ENCODE data around the gene NT5C1B.

Gene NT5C1B

DNA sequence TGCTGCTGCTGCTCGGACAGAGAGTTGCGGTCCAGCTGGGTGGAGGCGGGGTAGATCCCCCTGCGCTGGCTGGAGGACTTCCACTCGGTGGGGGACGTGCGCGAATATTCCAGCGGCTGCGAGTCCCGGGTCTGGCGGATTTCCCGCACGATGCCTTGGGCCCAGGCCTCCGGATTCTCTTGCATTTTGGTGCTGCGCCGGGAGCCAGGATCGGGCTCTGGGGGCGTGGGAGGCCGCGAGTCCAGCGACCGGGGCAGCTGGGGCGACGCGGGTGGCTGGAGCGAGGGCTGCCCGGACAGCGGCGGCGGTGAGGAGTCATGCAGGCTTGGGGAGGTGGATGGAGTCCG, 4.8 kb downstream of the NT5C1B start:
- Histone ChIP-seq H3K9me3 (ENCODE audit: low read length) (no peaks in the 10 kb centered on the region), H3K9ac (ENCODE audit: low read length) (no peak overlapping the region), H3K27me3 (ENCODE audit: insufficient read depth, low read length) (no peaks in the 10 kb centered on the region), H3K4me3 (ENCODE audit: low read depth, low read length, poor library complexity, severe bottlenecking) (no peak overlapping the region), H3K9me2 (ENCODE audit: low read depth, low read length) (no peaks in the 10 kb centered on the region), H3K36me3 (ENCODE audit: insufficient read depth, low read length) (no peaks in the 10 kb centered on the region), H3K79me2 (ENCODE audit: insufficient read depth, low read length) (no peaks in the 10 kb centered on the region), H3K4me1 (ENCODE audit: insufficient read depth, low read length, severe bottlenecking) (no peaks in the 10 kb centered on the region), H3F3A (ENCODE audit: insufficient read depth, low read length) (no peaks in the 10 kb centered on the region), H4K20me1 (ENCODE audit: insufficient read depth, low read length) (no peaks in the 10 kb centered on the region), H3K27ac (ENCODE audit: low read depth, low read length, poor library complexity, severe bottlenecking) (no peak overlapping the region), H3K4me2 (ENCODE audit: low read length) (no peak overlapping the region), H2AFZ (ENCODE audit: low read length) (no peak overlapping the region)
- TF ChIP-seq EZH2 (IDR thresholded peaks at IDR 0.05; ENCODE audit: borderline replicate concordance, low read length), result no peak
- TF ChIP-seq, protein P1, sequence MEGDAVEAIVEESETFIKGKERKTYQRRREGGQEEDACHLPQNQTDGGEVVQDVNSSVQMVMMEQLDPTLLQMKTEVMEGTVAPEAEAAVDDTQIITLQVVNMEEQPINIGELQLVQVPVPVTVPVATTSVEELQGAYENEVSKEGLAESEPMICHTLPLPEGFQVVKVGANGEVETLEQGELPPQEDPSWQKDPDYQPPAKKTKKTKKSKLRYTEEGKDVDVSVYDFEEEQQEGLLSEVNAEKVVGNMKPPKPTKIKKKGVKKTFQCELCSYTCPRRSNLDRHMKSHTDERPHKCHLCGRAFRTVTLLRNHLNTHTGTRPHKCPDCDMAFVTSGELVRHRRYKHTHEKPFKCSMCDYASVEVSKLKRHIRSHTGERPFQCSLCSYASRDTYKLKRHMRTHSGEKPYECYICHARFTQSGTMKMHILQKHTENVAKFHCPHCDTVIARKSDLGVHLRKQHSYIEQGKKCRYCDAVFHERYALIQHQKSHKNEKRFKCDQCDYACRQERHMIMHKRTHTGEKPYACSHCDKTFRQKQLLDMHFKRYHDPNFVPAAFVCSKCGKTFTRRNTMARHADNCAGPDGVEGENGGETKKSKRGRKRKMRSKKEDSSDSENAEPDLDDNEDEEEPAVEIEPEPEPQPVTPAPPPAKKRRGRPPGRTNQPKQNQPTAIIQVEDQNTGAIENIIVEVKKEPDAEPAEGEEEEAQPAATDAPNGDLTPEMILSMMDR (IDR thresholded peaks at IDR 0.05; ENCODE audit: low read length), result no peak

DNA sequence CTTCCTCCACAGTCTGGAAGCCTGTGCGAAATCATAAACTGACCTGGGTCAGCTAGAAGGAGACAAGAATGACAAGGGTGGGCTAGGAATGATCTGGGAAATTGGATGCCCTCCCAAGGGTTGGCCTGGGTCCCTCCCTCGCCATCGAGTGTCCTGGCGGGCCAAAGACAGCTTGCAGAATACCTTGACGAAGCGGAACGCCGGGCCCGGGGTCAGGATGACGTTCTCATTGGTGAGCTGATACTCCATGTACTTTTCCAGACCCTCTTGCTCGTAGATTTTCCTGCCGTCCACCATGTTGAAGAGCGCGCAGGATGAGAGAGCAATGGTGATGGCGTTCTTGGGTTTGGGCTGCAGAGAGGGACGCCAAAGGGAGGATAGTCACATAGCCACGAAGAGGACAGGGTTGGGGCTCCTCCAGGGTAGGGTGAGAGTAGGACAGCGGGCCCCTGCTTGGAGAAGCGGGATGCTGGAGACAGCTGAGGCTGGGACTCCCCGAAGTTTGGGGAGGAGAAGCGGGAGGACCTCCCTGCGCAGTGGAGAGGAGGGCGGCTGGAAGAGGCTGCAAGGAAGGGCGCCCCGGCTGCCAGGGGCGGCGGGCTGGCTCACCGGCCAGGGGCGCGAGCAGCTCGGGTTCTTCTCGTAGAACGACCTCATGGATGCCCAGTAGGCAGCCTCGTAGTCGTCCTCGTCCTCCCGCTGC, 5.3 kb downstream of the NT5C1B start:
- Histone ChIP-seq H3K79me2 (ENCODE audit: insufficient read depth, low read length) (no peaks in the 10 kb centered on the region), H2AFZ (ENCODE audit: low read length) (no peak overlapping the region), H3K9ac (ENCODE audit: low read length) (no peak overlapping the region), H3K4me3 (ENCODE audit: low read depth, low read length, poor library complexity, severe bottlenecking) (no peak overlapping the region), H3K4me2 (ENCODE audit: low read length) (no peak overlapping the region), H3K9me3 (ENCODE audit: low read length) (no peaks in the 10 kb centered on the region), H3K36me3 (ENCODE audit: insufficient read depth, low read length) (no peaks in the 10 kb centered on the region), H3K27me3 (ENCODE audit: insufficient read depth, low read length) (no peaks in the 10 kb centered on the region), H4K20me1 (ENCODE audit: insufficient read depth, low read length) (no peaks in the 10 kb centered on the region), H3K27ac (ENCODE audit: low read depth, low read length, poor library complexity, severe bottlenecking) (no peak overlapping the region), H3F3A (ENCODE audit: insufficient read depth, low read length) (no peaks in the 10 kb centered on the region), H3K9me2 (ENCODE audit: low read depth, low read length) (no peaks in the 10 kb centered on the region), H3K4me1 (ENCODE audit: insufficient read depth, low read length, severe bottlenecking) (no peaks in the 10 kb centered on the region)
- no peak for TF ChIP-seq EZH2 (IDR thresholded peaks at IDR 0.05; ENCODE audit: borderline replicate concordance, low read length)
- TF ChIP-seq, protein P1 (IDR thresholded peaks at IDR 0.05; ENCODE audit: low read length), result no peak

DNA sequence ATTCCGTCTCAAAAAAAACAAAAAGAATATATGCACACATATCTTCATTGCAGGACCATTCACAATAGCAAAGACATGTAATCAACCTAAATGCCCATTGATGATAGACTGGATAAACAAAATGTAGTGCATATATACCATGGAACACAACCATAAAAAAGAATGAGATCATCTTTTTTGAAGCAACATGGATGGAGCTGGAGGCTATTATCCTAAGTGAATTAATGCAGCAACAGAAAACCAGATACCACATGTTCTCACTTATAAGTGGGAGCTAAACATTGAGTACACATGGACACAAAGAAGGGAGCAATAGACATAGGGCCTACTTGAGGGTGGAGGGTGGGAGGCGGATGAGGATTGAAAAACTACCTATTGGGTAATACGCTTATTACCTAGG, 8.8 kb downstream of the NT5C1B start:
- H3K9me2 ChIP-seq (ENCODE audit: low read depth, low read length), result no peaks in the 10 kb centered on the region
- no peaks in the 10 kb centered on the region for H3K79me2 ChIP-seq (ENCODE audit: insufficient read depth, low read length)
- no peak overlapping the region for H3K27ac ChIP-seq (ENCODE audit: low read depth, low read length, poor library complexity, severe bottlenecking)
- no peak for TF ChIP-seq EZH2 (IDR thresholded peaks at IDR 0.05; ENCODE audit: borderline replicate concordance, low read length)
- TF ChIP-seq, protein P1 (IDR thresholded peaks at IDR 0.05; ENCODE audit: low read length), result no peak
- no peaks in the 10 kb centered on the region for H3K27me3 ChIP-seq (ENCODE audit: insufficient read depth, low read length)
- no peak overlapping the region for H3K9ac ChIP-seq (ENCODE audit: low read length)
- no peak overlapping the region for H3K4me3 ChIP-seq (ENCODE audit: low read depth, low read length, poor library complexity, severe bottlenecking)
- no peak overlapping the region for H2AFZ ChIP-seq (ENCODE audit: low read length)
- no peaks in the 10 kb centered on the region for H3K4me1 ChIP-seq (ENCODE audit: insufficient read depth, low read length, severe bottlenecking)
- H3F3A ChIP-seq (ENCODE audit: insufficient read depth, low read length), result no peaks in the 10 kb centered on the region
- H3K36me3 ChIP-seq (ENCODE audit: insufficient read depth, low read length), result no peaks in the 10 kb centered on the region
- no peaks in the 10 kb centered on the region; the same call in 1 of the 2 replicates for H3K9me3 ChIP-seq (ENCODE audit: low read length)
- H4K20me1 ChIP-seq (ENCODE audit: insufficient read depth, low read length), result no peaks in the 10 kb centered on the region
- no peak overlapping the region for H3K4me2 ChIP-seq (ENCODE audit: low read length)
